Ureter (tissue), 1 donor: ENCODE data around the gene C5orf58. TPM values are rescaled to one million over a fixed set of nuclear protein-coding genes. Genes with fewer than 3 reads are reported as not detected.
A peak's percentile ranks its signal among the peaks of the same experiment; 100 is the strongest.

Experiments used
- DNase-seq: peaks from one replicate; pipeline ENCODE4 v3.0.0-alpha.2; 2020; ENCODE audit warnings: low spot score
- total RNA-seq: library from RNA; stranded (reverse); gene quantifications from one replicate; pipeline ENCODE4 v1.2.4, GENCODE V29; 2023
- donor health status: DM: yes; HTN: yes; CAD: no.

Gene C5orf58
- not detected for total RNA-seq

GRCh38 chr5:170232786-170233185, at the start of gene C5orf58:
TSS of gene C5orf58 (plus strand) at chr5:170232985. CDS start at chr5:170234977, 1,992 bp downstream.
- DNase-seq = no peak

GRCh38 chr5:170183816-170184687, 48.7 kb upstream of the C5orf58 start:
- peak; percentile 53 for DNase-seq

GRCh38 chr5:170184737-170185136, 48.0 kb upstream of the C5orf58 start:
- DNase-seq = no peak

GRCh38 chr5:170186156-170186555, 46.6 kb upstream of the C5orf58 start:
- DNase-seq = no peak

GRCh38 chr5:170186856-170187255, 45.9 kb upstream of the C5orf58 start:
- no peak for DNase-seq

GRCh38 chr5:170190436-170191134, 42.2 kb upstream of the C5orf58 start:
- DNase-seq = no peak

- no peak for DNase-seq
Measured at GRCh38 chr5:170192829-170193228, 40.0 kb upstream of the C5orf58 start.

GRCh38 chr5:170195961-170196360, 36.8 kb upstream of the C5orf58 start:
- DNase-seq = no peak

GRCh38 chr5:170200876-170201275, 31.9 kb upstream of the C5orf58 start:
- DNase-seq = no peak

- DNase-seq = no peak
Measured at GRCh38 chr5:170201311-170201710, 31.5 kb upstream of the C5orf58 start.

GRCh38 chr5:170202117-170202516, 30.7 kb upstream of the C5orf58 start:
- DNase-seq = no peak

- DNase-seq = no peak
Measured at GRCh38 chr5:170204202-170204601, 28.6 kb upstream of the C5orf58 start.

GRCh38 chr5:170206216-170206615, 26.6 kb upstream of the C5orf58 start:
- no peak for DNase-seq

- DNase-seq = no peak
Measured at GRCh38 chr5:170206958-170207357, 25.8 kb upstream of the C5orf58 start.

- DNase-seq = no peak
Measured at GRCh38 chr5:170211575-170212334, 21.0 kb upstream of the C5orf58 start.

- no peak for DNase-seq
Measured at GRCh38 chr5:170216257-170216864, 16.4 kb upstream of the C5orf58 start.

- no peak for DNase-seq
Measured at GRCh38 chr5:170217831-170218230, 15.0 kb upstream of the C5orf58 start.

GRCh38 chr5:170218726-170219125, 14.1 kb upstream of the C5orf58 start:
- no peak for DNase-seq

- DNase-seq = no peak
Measured at GRCh38 chr5:170219615-170220014, 13.2 kb upstream of the C5orf58 start.

- no peak for DNase-seq
Measured at GRCh38 chr5:170220191-170220590, 12.6 kb upstream of the C5orf58 start.

- DNase-seq = no peak
Measured at GRCh38 chr5:170221327-170221741, 11.5 kb upstream of the C5orf58 start.

- no peak for DNase-seq
Measured at GRCh38 chr5:170223360-170223759, 9.4 kb upstream of the C5orf58 start.
